ENCODE measurements around the gene HOMER1.
"Not testable (repeated sequence)": the region's sequence is repeated elsewhere in the genome, so short reads cannot be mapped to it uniquely, and the experiment has no call there.

Gene HOMER1

GRCh38 chr5:79416499-79416898, 97.4 kb downstream of the HOMER1 start:
- DNase-seq (ENCODE audit: low read depth) = no peak

- DNase-seq (ENCODE audit: low read depth) = no peak
These were observed 100.8 kb downstream of the HOMER1 start for GRCh38 chr5:79413112-79413511.

DNA sequence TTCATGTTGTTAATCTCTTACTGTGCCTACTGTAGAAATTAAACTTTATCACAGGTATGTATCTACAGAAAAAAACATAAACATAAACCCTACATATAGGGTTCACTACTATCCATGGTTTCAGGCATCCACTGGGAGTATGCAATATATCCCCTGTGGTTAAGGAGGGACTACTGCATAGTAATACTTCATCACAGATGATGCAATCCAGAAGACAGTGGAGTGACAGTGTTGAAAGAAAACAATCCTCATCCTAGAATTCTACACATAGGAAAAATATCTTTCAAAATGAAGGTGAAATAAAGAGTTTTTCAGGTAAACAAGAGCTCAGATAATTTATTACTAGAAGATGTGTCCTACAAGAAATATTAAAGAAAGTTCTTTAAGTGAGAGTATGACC, 105.9 kb downstream of the HOMER1 start:
- DNase-seq (ENCODE audit: low read depth) = no peak

DNA sequence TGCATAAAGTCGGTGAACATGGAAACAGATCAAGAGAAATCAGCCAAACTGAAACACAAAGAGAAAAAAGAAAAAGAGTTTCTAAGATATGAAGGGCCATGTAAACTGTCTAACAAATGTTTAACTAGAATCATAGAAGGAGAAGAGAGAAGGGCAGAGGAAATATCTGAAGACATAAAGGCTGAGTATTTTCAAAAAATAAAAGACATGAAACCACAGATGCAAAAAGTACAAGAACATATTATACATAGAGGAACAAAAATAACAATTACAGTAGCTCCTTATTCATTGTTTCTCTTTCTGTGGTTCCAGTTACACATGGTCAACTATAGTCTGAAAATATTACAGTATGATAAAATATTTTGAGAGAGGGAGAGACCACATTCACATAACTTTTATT, 106.3 kb downstream of the HOMER1 start:
- DNase-seq (ENCODE audit: low read depth) = no peak

- no peak for DNase-seq (ENCODE audit: low read depth)
These were observed 112.7 kb downstream of the HOMER1 start for GRCh38 chr5:79401216-79401615.

DNA sequence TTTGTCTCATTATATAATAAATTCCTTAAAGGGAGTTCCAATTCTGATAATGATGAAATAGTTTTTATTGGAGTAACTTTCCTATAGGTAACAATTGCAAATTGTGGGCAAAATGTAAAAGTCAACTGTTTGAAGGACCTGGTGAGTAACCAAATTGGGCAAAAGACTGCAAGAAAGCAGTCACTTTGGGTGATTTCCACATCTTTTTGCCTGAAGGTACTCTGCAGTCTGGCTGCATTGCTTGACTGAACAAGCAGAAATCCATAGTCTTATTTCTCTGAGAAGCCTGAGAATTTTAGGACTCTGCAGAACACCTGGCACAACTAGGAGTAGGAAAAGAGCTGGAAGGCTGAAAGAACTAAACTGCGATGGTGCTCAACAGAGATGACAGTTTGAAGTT, 114.9 kb downstream of the HOMER1 start:
- no peak for DNase-seq (ENCODE audit: low read depth)

- no peak for DNase-seq (ENCODE audit: low read depth)
These were observed 116.9 kb downstream of the HOMER1 start for GRCh38 chr5:79397080-79397479.

GRCh38 chr5:79396265-79396664, 117.7 kb downstream of the HOMER1 start:
- no peak for DNase-seq (ENCODE audit: low read depth)

- no peak for DNase-seq (ENCODE audit: low read depth)
These were observed 118.6 kb downstream of the HOMER1 start for GRCh38 chr5:79395296-79395695.

DNA sequence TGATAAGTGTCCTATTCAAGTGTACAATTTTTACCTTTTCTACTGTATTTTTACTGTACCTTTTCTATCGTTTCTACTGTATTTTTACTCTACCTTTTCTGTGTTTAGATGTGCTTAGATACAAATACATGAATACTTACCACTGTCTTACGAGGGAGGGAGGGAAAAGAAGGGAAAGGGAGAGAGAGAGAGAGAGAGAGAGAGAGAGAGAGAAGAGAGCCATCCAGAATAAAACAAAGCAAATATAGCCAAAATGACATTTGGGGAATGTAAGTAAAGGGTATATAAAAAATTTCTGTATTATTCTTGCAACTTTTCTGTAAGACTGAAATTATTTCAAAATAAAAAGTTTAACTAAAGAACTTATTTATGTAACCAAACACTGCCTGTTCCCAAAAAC, 121.2 kb downstream of the HOMER1 start:
- DNase-seq (ENCODE audit: low read depth) = no peak

DNA sequence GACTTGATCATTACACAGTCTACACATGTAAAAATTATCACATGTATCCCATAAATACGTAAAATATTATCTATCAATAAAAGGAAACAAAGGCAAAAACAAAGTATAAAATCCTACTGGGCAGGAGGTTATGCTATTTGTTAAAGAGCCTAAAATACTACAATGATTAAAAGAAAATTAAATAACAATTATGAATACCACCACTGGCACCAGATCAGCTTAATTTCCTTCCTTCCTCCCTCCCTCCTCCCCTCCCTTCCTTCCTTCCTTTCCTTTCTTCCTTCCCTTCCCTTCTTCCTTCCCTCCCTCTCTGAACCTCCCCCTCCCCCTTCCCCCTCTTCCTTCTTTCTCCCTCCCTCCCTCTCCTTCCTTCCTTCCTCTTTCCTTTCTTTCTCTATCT, 127.3 kb downstream of the HOMER1 start:
- no peak for DNase-seq (ENCODE audit: low read depth)

- not testable (repeated sequence) for DNase-seq (ENCODE audit: low read depth)
These were observed 128.8 kb downstream of the HOMER1 start for GRCh38 chr5:79385126-79385525.

GRCh38 chr5:79378510-79379186, 135.3 kb downstream of the HOMER1 start:
- no peak for DNase-seq (ENCODE audit: low read depth)

- no peak for DNase-seq (ENCODE audit: low read depth)
These were observed 156.5 kb downstream of the HOMER1 start for GRCh38 chr5:79357398-79357797.

DNA sequence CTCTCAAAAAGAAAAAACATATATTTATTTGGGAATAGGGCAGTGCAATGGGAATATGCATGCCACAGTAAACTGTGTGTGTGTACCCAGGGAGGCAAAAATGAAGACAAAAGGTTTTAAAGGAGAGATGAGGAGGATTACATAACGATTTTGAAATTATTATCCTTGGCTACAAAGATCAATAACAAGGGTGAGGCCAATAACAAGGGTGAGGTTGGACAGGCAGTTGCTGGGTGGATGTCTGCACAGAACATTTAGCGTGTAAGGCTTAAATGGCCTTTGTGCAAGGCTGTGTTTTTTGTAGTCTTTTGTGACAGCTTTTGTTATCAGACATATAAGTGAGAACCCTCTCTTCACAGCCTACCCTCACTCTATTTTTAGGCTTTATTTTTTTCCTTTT, 164.1 kb downstream of the HOMER1 start:
- no peak for DNase-seq (ENCODE audit: low read depth)

DNA sequence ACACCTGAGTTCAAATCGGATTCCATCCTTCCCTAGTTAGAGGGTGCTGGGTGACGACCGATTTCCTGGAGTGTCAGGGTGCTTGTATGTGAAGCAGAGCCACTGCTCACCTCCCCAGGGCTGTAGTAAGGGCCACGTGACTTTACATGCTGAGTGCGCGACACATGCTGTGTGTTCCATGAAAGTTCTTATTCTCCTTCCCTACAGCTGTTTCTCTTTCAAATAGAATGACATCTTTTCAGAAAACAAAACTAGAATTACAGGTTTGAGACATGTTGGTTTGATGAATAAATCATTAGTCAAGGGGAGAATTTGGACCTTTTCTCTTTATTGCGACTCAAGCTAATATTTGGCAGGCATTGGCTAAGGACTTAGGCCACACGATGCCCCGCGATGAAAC, 164.9 kb downstream of the HOMER1 start:
- DNase-seq (ENCODE audit: low read depth) = no peak

DNA sequence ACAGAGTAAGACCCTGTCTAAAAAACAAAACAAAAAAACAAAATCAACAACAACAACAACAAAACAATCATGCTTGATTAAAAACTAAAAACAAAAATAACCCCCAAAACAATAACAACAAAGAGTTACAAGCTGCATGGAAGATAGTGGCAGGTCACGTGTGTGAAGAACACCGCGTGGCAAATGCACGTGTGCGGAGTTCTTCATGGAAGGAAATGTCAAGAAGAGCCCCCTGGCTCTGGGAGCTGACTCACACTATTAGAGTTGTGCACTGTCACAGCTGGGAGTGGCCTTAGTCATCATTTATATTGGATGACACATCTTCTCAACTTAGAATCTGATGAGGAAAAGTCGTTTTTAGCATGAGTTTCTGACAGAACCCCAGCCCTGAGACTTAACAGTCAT, 167.5 kb downstream of the HOMER1 start:
- no peak for DNase-seq (ENCODE audit: low read depth)

DNA sequence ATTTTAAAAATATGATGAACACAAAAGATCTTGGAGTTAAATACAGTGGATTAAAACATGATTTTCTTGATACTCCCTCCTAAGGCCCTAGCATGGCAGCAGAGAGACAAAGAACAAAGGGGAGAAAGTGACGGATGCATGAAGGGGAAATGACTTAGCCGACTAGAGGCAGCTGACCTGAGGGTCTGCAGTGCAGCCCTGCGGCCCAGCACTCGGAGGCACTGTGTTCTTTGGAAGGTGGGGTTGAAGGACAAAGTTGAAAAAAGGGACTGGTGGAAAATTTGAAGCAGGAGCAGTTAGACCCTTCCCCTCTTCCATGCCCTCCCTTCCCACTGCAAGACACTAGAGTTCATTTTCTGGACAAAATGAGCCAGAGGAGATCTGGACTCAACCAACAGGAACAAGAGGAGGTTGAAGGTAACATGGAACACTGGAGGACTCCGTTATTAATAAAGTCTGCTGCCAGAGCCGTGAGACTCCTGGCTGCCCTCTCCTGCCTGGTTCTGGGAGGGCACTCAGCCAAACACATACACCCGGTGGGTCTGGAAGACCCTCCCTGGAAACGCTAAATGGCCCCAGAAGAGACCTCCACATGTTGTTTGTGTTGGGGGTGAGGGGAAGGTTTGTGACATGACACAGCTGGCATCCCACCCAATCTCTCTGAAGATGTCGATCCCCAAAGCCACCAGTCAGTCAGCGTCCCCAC, 179.9 kb downstream of the HOMER1 start:
- DNase-seq (ENCODE audit: low read depth) = no peak

- DNase-seq (ENCODE audit: low read depth) = no peak
These were observed 183.9 kb downstream of the HOMER1 start for GRCh38 chr5:79330071-79330470.

DNA sequence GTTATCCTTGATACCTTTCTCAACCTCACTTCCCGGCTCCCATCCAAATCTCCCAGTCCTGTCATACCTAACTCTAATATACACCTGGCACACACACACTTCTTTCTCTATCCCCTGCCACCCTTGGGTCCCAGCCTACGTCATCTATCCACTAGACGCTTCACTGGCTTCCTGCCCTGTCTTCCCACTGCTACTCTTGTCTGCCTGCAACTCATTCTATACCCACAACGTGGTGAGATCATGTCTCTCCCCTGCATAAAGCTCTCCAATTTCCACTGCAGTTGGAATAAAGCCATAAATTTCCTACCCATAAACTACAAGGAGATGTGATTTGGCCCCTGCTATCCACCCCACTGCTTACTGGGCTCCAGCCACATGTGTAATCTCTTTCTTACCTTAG, 184.5 kb downstream of the HOMER1 start:
- DNase-seq (ENCODE audit: low read depth) = no peak
